ENCODE results near the gene DNAJC5G.

The DNAJC5G gene

GRCh38 chr2:27237341-27237945, 37.8 kb upstream of the DNAJC5G start:
- Histone ChIP-seq H3K4me3 (no peak overlapping the region), H3K27ac (no peak overlapping the region)
- no peak for TF ChIP-seq CTCF (IDR thresholded peaks at IDR 0.05)
- DNase-seq (ENCODE audit: low spot score), result no peak

- DNase-seq (ENCODE audit: low spot score), result no peak
- no peak for TF ChIP-seq CTCF (IDR thresholded peaks at IDR 0.05)
Measured at GRCh38 chr2:27238976-27239375, 36.3 kb upstream of the DNAJC5G start.

GRCh38 chr2:27240406-27240805, 34.8 kb upstream of the DNAJC5G start:
- no peak for TF ChIP-seq CTCF (IDR thresholded peaks at IDR 0.05)
- DNase-seq (ENCODE audit: low spot score), result no peak

More at GRCh38 chr2:27238976-27239375, 36.3 kb upstream of the DNAJC5G start:
- H3K4me3 ChIP-seq, result no peak overlapping the region
- no peak overlapping the region for H3K27ac ChIP-seq

GRCh38 chr2:27241761-27242613, 33.2 kb upstream of the DNAJC5G start:
- Histone ChIP-seq H3K4me3 (no peak overlapping the region), H3K27ac (no peak overlapping the region)
- TF ChIP-seq CTCF (IDR thresholded peaks at IDR 0.05), result no peak
- no peak for DNase-seq (ENCODE audit: low spot score)

More at GRCh38 chr2:27240406-27240805, 34.8 kb upstream of the DNAJC5G start:
- H3K4me3 ChIP-seq, result no peak overlapping the region
- no peak overlapping the region for H3K27ac ChIP-seq

GRCh38 chr2:27242614-27242951, 32.6 kb upstream of the DNAJC5G start:
- TF ChIP-seq CTCF (IDR thresholded peaks at IDR 0.05), result no peak
- H3K27ac ChIP-seq, result no peak overlapping the region

GRCh38 chr2:27243391-27244130, 31.7 kb upstream of the DNAJC5G start:
- Histone ChIP-seq H3K27ac (no peak overlapping the region), H3K4me3 (no peak overlapping the region)
- no peak for DNase-seq (ENCODE audit: low spot score)
- TF ChIP-seq CTCF (IDR thresholded peaks at IDR 0.05), result no peak

More at GRCh38 chr2:27242614-27242951, 32.6 kb upstream of the DNAJC5G start:
- DNase-seq (ENCODE audit: low spot score), result no peak
- no peak overlapping the region for H3K4me3 ChIP-seq

All from coronary artery (tissue), 2 donors.